HuH-7 (cell line): Measurements from ENCODE around the gene ZKSCAN2.

Source experiments
- DNase-seq: peaks from one replicate; pipeline ENCODE4 v3.0.0; 2011; ENCODE audit warnings: low spot score

Gene ZKSCAN2

GRCh38 chr16:25257470-25257955 lies at the start of gene ZKSCAN2:
Gene ZKSCAN2 (minus strand): TSS chr16:25257845. CDS start chr16:25257127, 718 bp downstream.
- peak; percentile 80 for DNase-seq

GRCh38 chr16:25299792-25300590 lies 42.3 kb upstream of the ZKSCAN2 start:
- no peak for DNase-seq

- no peak for DNase-seq
Measured at GRCh38 chr16:25298165-25298872, 40.7 kb upstream of the ZKSCAN2 start.

GRCh38 chr16:25297151-25297787 lies 39.6 kb upstream of the ZKSCAN2 start:
- no peak for DNase-seq

GRCh38 chr16:25291580-25291979 lies 33.9 kb upstream of the ZKSCAN2 start:
- no peak for DNase-seq

GRCh38 chr16:25289466-25289865 lies 31.8 kb upstream of the ZKSCAN2 start:
- DNase-seq: no peak

- no peak for DNase-seq
Measured at GRCh38 chr16:25279491-25279890, 21.8 kb upstream of the ZKSCAN2 start.

- no peak for DNase-seq
Measured at GRCh38 chr16:25271421-25271820, 13.8 kb upstream of the ZKSCAN2 start.

GRCh38 chr16:25270577-25270976 lies 12.9 kb upstream of the ZKSCAN2 start:
- no peak for DNase-seq

- DNase-seq: no peak
Measured at GRCh38 chr16:25269879-25270278, 12.2 kb upstream of the ZKSCAN2 start.

- DNase-seq: no peak
Measured at GRCh38 chr16:25265968-25266367, 8.3 kb upstream of the ZKSCAN2 start.

GRCh38 chr16:25264597-25264996 lies 7.0 kb upstream of the ZKSCAN2 start:
- peak; percentile 11 for DNase-seq

GRCh38 chr16:25260416-25260815 lies 2.8 kb upstream of the ZKSCAN2 start:
- no peak for DNase-seq

- no peak for DNase-seq
Measured at GRCh38 chr16:25258861-25259179, 1.2 kb upstream of the ZKSCAN2 start.

- peak; percentile 77 for DNase-seq
Measured at GRCh38 chr16:25257956-25258860, 563 bp upstream of the ZKSCAN2 start.

- peak; percentile 34 for DNase-seq
Measured at GRCh38 chr16:25256695-25257469, 763 bp downstream of the ZKSCAN2 start.

GRCh38 chr16:25253322-25253721 lies 4.3 kb downstream of the ZKSCAN2 start:
- DNase-seq: no peak

- DNase-seq: no peak
Measured at GRCh38 chr16:25250467-25250866, 7.2 kb downstream of the ZKSCAN2 start.

- no peak for DNase-seq
Measured at GRCh38 chr16:25235991-25236390, 21.7 kb downstream of the ZKSCAN2 start.

GRCh38 chr16:25228372-25228771 lies 29.3 kb downstream of the ZKSCAN2 start:
- no peak for DNase-seq

- no peak for DNase-seq
Measured at GRCh38 chr16:25224731-25225319, 32.8 kb downstream of the ZKSCAN2 start.
